Mammary epithelial cell (primary cell): Measurements from ENCODE around the gene IQCK.

Experiments
- EZH2 ChIP-seq: IDR thresholded peaks from 2 replicates; pipeline ENCODE4 v1.6.1; 2012; ENCODE audit warnings: low read length, inconsistent platforms, borderline replicate concordance
- TF ChIP-seq, protein P1 (sequence below), 2 donors: IDR thresholded peaks in 1 of 2; conservative IDR thresholded peaks in 1 of 2; 2 replicates each; pipeline ENCODE4 v1.5.1; 2011 to 2012; ENCODE audit warnings: inconsistent platforms in 2 of 2, low read length in 2 of 2, mild to moderate bottlenecking in 2 of 2, control low read depth in 1 of 2, low read depth in 1 of 2; ENCODE audit not compliant: insufficient read depth in 1 of 2; ENCODE audit errors: extremely low read depth in 1 of 2

DNA sequence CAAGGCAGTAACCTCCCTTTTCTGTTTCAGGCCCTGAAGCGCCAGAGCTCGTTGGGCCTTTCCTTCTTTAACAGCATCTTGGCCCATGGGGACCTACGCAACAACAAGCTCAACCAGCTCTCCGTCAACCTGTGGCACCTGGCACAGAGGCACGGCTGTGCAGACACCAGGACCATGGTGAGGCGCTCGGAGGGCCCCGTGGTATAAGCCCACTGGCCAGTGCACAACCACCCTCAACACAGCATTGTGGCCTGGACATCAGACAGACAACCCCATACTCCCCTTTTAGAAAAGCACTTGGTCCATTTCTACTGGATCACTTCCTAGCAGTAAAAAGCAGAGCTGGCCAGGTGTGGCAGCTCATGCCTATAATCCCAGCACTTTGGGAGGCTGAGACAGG, 18.6 kb upstream of the IQCK start:
- TF ChIP-seq, protein P1, sequence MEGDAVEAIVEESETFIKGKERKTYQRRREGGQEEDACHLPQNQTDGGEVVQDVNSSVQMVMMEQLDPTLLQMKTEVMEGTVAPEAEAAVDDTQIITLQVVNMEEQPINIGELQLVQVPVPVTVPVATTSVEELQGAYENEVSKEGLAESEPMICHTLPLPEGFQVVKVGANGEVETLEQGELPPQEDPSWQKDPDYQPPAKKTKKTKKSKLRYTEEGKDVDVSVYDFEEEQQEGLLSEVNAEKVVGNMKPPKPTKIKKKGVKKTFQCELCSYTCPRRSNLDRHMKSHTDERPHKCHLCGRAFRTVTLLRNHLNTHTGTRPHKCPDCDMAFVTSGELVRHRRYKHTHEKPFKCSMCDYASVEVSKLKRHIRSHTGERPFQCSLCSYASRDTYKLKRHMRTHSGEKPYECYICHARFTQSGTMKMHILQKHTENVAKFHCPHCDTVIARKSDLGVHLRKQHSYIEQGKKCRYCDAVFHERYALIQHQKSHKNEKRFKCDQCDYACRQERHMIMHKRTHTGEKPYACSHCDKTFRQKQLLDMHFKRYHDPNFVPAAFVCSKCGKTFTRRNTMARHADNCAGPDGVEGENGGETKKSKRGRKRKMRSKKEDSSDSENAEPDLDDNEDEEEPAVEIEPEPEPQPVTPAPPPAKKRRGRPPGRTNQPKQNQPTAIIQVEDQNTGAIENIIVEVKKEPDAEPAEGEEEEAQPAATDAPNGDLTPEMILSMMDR (conservative IDR thresholded peaks at IDR 0.05 in 1 of 2, IDR thresholded peaks at IDR 0.05 in 1 of 2; ENCODE audit: extremely low read depth in 1 of 2, insufficient read depth in 1 of 2, low read depth in 1 of 2, low read length in 2 of 2) = no peak
- TF ChIP-seq EZH2 = no peak
